ENCODE measurements around the gene R3HDM4.

R3HDM4 gene

DNA sequence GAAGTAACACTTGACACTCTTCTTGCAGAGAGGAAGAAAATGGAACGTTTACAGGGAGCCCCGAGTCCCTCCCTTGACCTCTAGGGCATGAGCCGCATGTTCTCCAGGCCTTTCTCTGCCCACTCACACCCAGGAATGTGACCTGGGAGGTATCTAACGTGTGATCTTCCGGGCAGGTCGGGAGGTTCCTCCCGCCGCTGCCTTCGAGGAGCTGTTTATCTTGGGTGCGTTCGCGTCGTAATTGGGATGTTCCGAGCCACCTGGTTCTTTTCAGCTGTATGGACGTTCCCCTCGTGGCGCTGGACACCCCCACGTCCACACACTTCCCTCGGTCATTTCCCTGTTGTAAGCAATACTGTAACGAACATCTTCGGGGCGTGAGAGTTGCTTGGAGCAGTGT lies 26.4 kb upstream of the R3HDM4 start:
- no peak for DNase-seq (ENCODE audit: insufficient read length, low spot score)
- TF ChIP-seq, protein P1, sequence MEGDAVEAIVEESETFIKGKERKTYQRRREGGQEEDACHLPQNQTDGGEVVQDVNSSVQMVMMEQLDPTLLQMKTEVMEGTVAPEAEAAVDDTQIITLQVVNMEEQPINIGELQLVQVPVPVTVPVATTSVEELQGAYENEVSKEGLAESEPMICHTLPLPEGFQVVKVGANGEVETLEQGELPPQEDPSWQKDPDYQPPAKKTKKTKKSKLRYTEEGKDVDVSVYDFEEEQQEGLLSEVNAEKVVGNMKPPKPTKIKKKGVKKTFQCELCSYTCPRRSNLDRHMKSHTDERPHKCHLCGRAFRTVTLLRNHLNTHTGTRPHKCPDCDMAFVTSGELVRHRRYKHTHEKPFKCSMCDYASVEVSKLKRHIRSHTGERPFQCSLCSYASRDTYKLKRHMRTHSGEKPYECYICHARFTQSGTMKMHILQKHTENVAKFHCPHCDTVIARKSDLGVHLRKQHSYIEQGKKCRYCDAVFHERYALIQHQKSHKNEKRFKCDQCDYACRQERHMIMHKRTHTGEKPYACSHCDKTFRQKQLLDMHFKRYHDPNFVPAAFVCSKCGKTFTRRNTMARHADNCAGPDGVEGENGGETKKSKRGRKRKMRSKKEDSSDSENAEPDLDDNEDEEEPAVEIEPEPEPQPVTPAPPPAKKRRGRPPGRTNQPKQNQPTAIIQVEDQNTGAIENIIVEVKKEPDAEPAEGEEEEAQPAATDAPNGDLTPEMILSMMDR (IDR thresholded peaks at IDR 0.05; ENCODE audit: insufficient read depth, missing control alignments) = no peak
- no peak for FAIRE-seq

DNA sequence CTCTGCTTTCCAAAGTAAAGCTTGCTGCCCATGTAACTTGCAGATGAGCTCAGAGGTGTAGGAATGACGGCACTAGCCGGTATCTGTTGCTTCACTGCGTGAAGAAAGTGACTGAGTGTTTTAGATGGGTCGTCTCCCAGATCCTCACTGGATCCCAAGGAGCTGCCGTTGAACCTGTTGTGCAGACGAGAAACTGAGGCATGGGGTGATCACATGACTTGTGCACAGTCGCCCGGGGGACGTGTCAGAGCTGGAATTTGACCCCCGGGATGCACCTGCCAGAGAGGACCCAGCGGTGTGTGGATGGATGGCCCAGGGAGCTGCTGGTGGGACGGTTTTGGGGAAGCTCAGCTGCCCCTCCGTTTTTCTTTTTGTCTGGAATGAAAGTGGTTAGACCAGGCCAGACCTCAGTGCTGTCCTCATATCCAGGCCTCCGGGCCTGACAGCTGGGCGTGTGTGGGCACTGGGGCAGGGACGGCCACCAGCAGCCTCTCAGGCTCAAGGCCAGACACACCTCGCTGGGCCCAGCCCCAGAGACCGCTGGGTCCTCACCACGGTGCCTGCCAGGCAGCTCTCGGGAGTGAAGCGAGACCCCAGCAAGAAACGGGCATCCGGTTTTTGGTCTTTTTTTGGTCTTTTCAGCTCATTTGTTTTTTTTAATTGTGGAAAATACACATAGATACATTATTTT lies 25.4 kb upstream of the R3HDM4 start:
- FAIRE-seq = no peak
- TF ChIP-seq, protein P1 (IDR thresholded peaks at IDR 0.05; ENCODE audit: insufficient read depth, missing control alignments) = no peak

DNA sequence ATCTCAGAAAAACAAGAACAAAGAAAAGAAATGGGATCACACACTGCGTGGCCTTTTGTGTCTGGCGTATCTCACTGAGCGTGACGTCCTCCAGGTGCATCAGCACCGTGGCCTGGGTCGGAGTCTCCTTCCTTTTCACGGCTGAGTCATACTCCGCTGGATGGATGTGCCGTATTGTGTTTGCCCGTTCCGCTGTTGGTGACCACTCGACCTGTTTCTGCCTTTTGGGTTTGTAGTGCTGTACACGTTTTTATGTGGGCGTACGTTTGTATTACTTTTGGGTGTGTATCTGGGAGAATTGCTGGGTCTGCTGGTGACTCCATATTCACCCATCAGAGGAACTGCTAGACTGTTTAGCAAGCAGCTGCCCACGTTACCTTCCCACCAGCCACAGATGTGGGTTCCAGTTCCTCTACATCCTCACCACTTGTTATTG lies 24.3 kb upstream of the R3HDM4 start:
- TF ChIP-seq, protein P1 (IDR thresholded peaks at IDR 0.05; ENCODE audit: insufficient read depth, missing control alignments) = no peak
- DNase-seq (ENCODE audit: insufficient read length, low spot score) = no peak
- FAIRE-seq = no peak

More for the DNA sequence above, 25.4 kb upstream of the R3HDM4 start:
- DNase-seq (ENCODE audit: insufficient read length, low spot score) = no peak

DNA sequence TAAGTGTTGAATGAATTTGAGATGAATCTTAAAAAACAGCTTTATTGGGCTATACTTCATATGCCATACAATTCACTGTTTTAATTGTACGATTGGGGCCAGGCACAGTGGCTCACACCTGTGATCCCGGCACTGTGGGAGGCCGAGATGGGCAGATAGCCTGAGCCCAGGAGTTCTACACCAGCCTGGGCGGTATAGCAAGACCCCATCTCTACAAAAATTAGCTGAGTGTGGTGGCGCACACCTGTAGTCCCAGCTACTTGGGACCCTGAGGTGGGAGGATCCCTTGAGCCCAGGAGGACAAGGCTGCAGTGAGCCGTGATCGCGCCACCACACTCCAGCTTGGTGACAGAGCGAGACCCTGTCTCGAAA lies 23.1 kb upstream of the R3HDM4 start:
- TF ChIP-seq, protein P1 (IDR thresholded peaks at IDR 0.05; ENCODE audit: insufficient read depth, missing control alignments) = no peak

DNA sequence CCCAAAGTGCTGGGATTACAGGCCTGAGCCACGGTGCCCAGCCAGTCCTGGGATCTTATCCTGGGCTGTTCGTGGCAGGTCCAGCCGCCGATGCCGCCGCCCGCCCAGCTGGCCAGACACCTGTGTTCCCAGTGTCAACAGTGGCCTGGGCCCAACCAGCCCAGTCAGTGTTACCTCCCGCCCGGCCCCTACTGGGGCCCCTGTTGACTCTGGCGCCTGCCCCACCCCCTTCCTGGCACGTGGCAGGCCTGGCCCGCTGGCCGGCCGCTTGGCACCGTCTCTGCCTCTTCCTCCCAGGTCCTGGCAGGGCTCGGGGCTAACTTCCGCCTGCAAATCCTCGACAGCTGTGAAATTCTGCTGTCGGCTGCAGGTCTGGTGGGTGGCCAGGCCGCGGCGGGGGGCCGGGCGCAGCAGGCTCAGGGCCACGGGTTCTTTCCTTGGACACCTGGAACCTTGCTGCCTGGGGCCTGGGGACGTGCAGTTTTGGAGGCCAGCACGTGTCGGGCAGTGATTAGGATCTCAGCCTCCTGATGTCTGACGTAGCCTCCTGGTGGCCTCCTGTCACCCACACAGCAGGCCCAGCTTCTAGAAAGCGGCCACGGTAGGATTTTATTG lies 22.0 kb upstream of the R3HDM4 start:
- TF ChIP-seq, protein P1 (IDR thresholded peaks at IDR 0.05; ENCODE audit: insufficient read depth, missing control alignments) = no peak
- FAIRE-seq (no peak), DNase-seq (ENCODE audit: insufficient read length, low spot score) (no peak)

More for the DNA sequence above, 23.1 kb upstream of the R3HDM4 start:
- DNase-seq (ENCODE audit: insufficient read length, low spot score) = no peak
- FAIRE-seq = no peak

DNA sequence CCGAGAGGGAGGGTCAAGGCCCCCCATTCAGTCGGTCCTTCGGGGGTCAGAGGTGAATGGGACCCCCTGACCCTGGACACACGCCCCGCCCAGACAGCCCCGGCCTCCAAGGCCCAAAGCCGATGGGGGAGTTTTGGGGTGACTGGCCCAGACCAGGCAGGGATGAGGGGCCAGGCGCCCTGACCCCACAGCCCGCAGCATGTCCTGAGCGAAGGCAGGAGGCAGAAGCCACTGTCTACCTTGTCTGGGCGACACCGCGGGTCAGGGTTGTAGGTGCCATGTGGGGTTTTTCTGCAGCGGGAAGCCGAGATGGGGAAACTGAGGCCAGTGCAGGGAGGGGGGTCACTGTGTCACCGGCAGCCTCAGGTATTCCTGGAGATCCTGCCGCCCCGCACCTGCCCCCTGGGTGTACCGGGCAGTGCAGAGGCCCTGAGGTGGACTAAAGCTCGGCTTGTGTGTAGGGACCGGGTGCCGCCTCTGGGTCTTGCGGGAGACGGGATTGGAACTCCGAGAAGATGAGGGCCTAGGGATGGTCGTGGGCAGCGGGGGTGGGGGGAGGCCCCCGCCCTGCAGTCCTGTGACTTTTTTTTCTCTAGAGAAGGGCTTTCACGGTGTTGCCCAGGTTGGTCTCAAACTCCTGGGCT lies 21.3 kb upstream of the R3HDM4 start:
- FAIRE-seq (no peak), DNase-seq (ENCODE audit: insufficient read length, low spot score) (no peak)
- TF ChIP-seq, protein P1 (IDR thresholded peaks at IDR 0.05; ENCODE audit: insufficient read depth, missing control alignments) = no peak

DNA sequence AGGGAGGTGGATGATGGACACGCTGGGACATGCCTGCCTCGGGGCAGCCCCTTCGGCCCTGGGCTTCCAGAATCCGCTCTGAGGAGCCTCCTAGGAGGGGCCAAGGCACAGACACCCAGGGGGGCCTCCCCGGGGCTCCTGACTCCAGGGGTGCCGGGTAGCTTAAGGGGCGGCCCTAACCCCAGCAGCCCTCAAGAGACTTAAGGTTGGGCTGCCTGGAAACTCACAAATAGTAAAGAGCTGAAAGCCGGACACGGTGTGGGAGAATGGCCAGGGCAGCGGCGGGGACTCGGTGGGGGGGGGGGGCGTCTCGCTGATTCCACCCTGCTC lies 20.5 kb upstream of the R3HDM4 start:
- no peak for DNase-seq (ENCODE audit: insufficient read length, low spot score)
- TF ChIP-seq, protein P1 (IDR thresholded peaks at IDR 0.05; ENCODE audit: insufficient read depth, missing control alignments) = no peak
- no peak for FAIRE-seq

Data from D721Med (cell line).